Uterus (tissue), 4 donors: ENCODE data around the gene PI4KA. TPM values are rescaled to one million over a fixed set of nuclear protein-coding genes. Genes with fewer than 3 reads are reported as not detected.

Experiments used
- DNase-seq, 2 donors: peaks; one replicate each; pipeline ENCODE4 v3.0.0-alpha.2; 2019 to 2020
- H3K27ac ChIP-seq, 2 donors: fragments of 200-600 bp; sonication (generic); 1 replicate in 1 of 2; 2 replicates in 1 of 2; pipeline ENCODE4 v1.5.1; 2016 to 2018
- H3K27me3 ChIP-seq, 2 donors: fragments of 200-600 bp; sonication (generic); one replicate each; pipeline ENCODE4 v1.5.1; 2018 to 2019; ENCODE audit warnings: control low read depth in 1 of 2
- H3K36me3 ChIP-seq, 2 donors: fragments of 200-600 bp; sonication (generic); one replicate each; pipeline ENCODE4 v1.5.1; 2019; ENCODE audit warnings: control low read depth in 1 of 2
- H3K4me1 ChIP-seq, 2 donors: fragments of 200-600 bp; sonication (generic); one replicate each; pipeline ENCODE4 v1.5.1; 2018 to 2019; ENCODE audit warnings: control low read depth in 1 of 2
- H3K4me3 ChIP-seq, 2 donors: fragments of 200-600 bp; sonication (generic); 1 replicate in 1 of 2; 2 replicates in 1 of 2; pipeline ENCODE4 v1.5.1; 2018 to 2019; ENCODE audit warnings: mild to moderate bottlenecking in 1 of 2
- H3K9me3 ChIP-seq, 2 donors: fragments of 200-600 bp; sonication (generic); one replicate each; pipeline ENCODE4 v1.5.1; 2019; ENCODE audit warnings: control low read depth in 1 of 2
- CTCF ChIP-seq, 4 experiments: fragments of 200-600 bp in 2 of 4; fragments of 450-650 bp in 2 of 4; sonication (generic) in 2 of 4; IDR thresholded peaks; one replicate each; pipeline ENCODE4 v1.5.1; 2016 to 2019; ENCODE audit warnings: antibody characterized with exemption in 4 of 4, mild to moderate bottlenecking in 2 of 4, moderate library complexity in 1 of 4
- POLR2A ChIP-seq, 2 donors: fragments of 450-650 bp; IDR thresholded peaks; one replicate each; pipeline ENCODE4 v1.6.1; 2016; ENCODE audit warnings: antibody characterized with exemption in 2 of 2, mild to moderate bottlenecking in 1 of 2, moderate library complexity in 1 of 2
- intact Hi-C: fragments of 100-400 bp; cut with DNase I; formaldehyde crosslinking; loops from one replicate; pipeline ENCODE4 v1.15.1; 2023; ENCODE audit warnings: low total_unique reads
- total RNA-seq, 4 donors: library from RNA; depleted of rRNA in 3 of 4; stranded (reverse); fragments of >200 nt in 3 of 4; gene quantifications; one replicate each; pipeline versions ENCODE4 v1.1.0 to v1.2.4, GENCODE V29; 2014 to 2023
- donor health status: DM: yes; HTN: yes; CAD: no.

Gene PI4KA
- total RNA-seq, 4 donors from 2014 or later, result 48.9 to 238 (median 108) TPM

- Histone ChIP-seq H3K4me3 (no peak overlapping the region), H3K36me3 (no peaks in the 10 kb centered on the region), H3K9me3 (no peaks in the 10 kb centered on the region), H3K27ac (peak overlapping the region in 1 of 2 donors; percentile 24), H3K4me1 (no peaks in the 10 kb centered on the region), H3K27me3 (no peaks in the 10 kb centered on the region)
- intact Hi-C loops, result no loop called here
- TF ChIP-seq POLR2A (IDR thresholded peaks at IDR 0.05), result no peak
- no peak for TF ChIP-seq CTCF (IDR thresholded peaks at IDR 0.05)
- no peak for DNase-seq
Observed at GRCh38 chr22:20748731-20749428, 109.7 kb downstream of the PI4KA start.

GRCh38 chr22:20748082-20748481, 110.5 kb downstream of the PI4KA start:
- no peaks in the 10 kb centered on the region for H3K36me3 ChIP-seq
- no peaks in the 10 kb centered on the region for H3K9me3 ChIP-seq
- peak overlapping the region in 1 of 2 donors; percentile 24 for H3K27ac ChIP-seq
- no peak for DNase-seq
- H3K4me1 ChIP-seq, result no peaks in the 10 kb centered on the region
- intact Hi-C loops, result no loop called here
- H3K4me3 ChIP-seq, result no peak overlapping the region
- TF ChIP-seq CTCF (IDR thresholded peaks at IDR 0.05), result no peak
- TF ChIP-seq POLR2A (IDR thresholded peaks at IDR 0.05), result no peak
- no peaks in the 10 kb centered on the region for H3K27me3 ChIP-seq

GRCh38 chr22:20747223-20747622, 111.4 kb downstream of the PI4KA start:
- DNase-seq, result no peak
- H3K9me3 ChIP-seq, result no peaks in the 10 kb centered on the region
- H3K4me1 ChIP-seq, result no peaks in the 10 kb centered on the region
- TF ChIP-seq POLR2A (IDR thresholded peaks at IDR 0.05) (no peak), CTCF (IDR thresholded peaks at IDR 0.05) (no peak)
- intact Hi-C loops, result no loop called here
- no peak overlapping the region for H3K4me3 ChIP-seq
- H3K27me3 ChIP-seq, result no peaks in the 10 kb centered on the region
- no peak overlapping the region for H3K27ac ChIP-seq
- no peaks in the 10 kb centered on the region for H3K36me3 ChIP-seq

- H3K9me3 ChIP-seq, result no peaks in the 10 kb centered on the region
- H3K27ac ChIP-seq, result no peak overlapping the region
- no peaks in the 10 kb centered on the region for H3K4me1 ChIP-seq
- TF ChIP-seq CTCF (IDR thresholded peaks at IDR 0.05), result no peak
- TF ChIP-seq POLR2A (IDR thresholded peaks at IDR 0.05), result no peak
- no peaks in the 10 kb centered on the region for H3K27me3 ChIP-seq
- intact Hi-C loops, result no loop called here
- no peak for DNase-seq
- H3K4me3 ChIP-seq, result no peak overlapping the region
- H3K36me3 ChIP-seq, result no peaks in the 10 kb centered on the region
Observed at GRCh38 chr22:20746431-20747189, 112.0 kb downstream of the PI4KA start.

- Histone ChIP-seq H3K36me3 (no peaks in the 10 kb centered on the region), H3K9me3 (no peaks in the 10 kb centered on the region), H3K4me3 (no peak overlapping the region), H3K27ac (no peak overlapping the region), H3K4me1 (no peaks in the 10 kb centered on the region), H3K27me3 (no peaks in the 10 kb centered on the region)
- TF ChIP-seq POLR2A (IDR thresholded peaks at IDR 0.05) (no peak), CTCF (IDR thresholded peaks at IDR 0.05) (no peak)
- intact Hi-C loops, result no loop called here
- DNase-seq, result no peak
Observed at GRCh38 chr22:20745119-20745518, 113.5 kb downstream of the PI4KA start.
